NT2/D1 (cell line): ENCODE measurements around the gene MEIS2.

ENCODE experiments used
- SUZ12 ChIP-seq: IDR thresholded peaks from 2 replicates; pipeline ENCODE4 v1.6.1; 2011; ENCODE audit not compliant: insufficient read length, insufficient read depth; ENCODE audit errors: extremely low read depth
- YY1 ChIP-seq: IDR thresholded peaks from 2 replicates; pipeline ENCODE4 v1.6.1; 2011; ENCODE audit not compliant: insufficient read length, insufficient read depth
- ZNF274 ChIP-seq: IDR thresholded peaks from 2 replicates; pipeline ENCODE4 v1.6.1; 2011; ENCODE audit warnings: mild to moderate bottlenecking, low read depth, low read length

GRCh38 chr15:37058316-37058985 is 41.9 kb downstream of the MEIS2 start:
- TF ChIP-seq SUZ12: no peak
- no peak for TF ChIP-seq YY1
- no peak for TF ChIP-seq ZNF274
